ENCODE results near the gene GIGYF2.
"Not testable (repeated sequence)": the region's sequence is repeated elsewhere in the genome, so short reads cannot be mapped to it uniquely, and the experiment has no call there.

Gene GIGYF2

DNA sequence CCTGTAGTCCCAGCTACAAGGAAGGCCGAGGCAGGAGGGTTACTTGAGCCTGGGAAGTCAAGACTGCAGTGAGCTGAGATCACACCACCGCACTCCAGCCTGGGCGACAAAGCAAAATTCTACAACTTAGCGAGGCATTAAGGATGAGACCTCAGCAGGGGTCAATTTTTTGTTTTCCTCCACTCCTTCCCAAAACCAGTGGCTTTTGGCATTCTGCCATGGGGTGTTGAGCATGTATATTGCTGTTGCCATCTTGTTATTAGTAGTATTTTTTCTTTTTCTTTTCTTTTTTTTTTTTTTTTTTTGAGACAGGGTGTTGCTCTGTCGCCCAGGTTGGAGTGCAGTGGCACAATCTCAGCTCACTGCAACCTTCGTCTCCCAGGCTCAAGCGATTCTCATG, 8.9 kb upstream of the GIGYF2 start:
- no peak for FAIRE-seq
- no peak for DNase-seq (ENCODE audit: insufficient read length, low spot score)

DNA sequence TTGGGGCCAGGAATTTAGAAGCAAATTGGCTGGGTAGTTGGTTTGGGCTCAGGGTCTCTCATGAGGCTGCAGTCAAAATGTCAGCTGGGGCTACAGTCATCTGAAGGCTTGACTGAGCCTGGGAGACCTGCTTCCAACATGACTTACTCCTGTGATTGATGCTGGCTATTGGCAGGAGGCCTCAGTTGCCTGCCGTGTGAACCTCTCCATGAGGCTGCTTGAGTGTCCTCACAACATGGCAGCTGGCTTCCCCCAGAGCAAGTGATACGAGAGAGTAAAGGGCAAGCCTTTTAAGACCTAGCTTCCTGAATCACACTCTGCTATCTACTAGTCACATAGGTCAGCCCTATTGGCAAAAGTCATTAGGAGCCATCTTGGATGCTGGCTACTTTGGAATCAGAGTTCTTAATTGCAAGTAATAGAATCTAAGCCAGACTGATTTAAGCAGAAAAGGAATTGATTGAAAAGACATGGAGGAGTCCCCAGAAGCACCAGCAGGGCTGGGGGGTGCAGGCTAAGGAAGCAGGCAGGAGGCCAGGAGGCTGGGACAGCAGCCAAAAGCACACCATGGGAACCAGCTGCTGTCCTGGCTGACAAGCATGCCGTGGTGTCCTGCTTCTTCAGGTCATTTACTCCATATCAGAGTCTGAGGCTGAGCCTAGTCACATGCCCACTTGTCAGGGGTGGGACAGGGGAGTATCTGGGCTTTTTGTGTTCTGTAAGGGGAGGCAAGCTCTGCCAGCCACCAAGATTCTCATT, 7.8 kb upstream of the GIGYF2 start:
- FAIRE-seq (no peak), DNase-seq (ENCODE audit: insufficient read length, low spot score) (peak; percentile 28)

DNA sequence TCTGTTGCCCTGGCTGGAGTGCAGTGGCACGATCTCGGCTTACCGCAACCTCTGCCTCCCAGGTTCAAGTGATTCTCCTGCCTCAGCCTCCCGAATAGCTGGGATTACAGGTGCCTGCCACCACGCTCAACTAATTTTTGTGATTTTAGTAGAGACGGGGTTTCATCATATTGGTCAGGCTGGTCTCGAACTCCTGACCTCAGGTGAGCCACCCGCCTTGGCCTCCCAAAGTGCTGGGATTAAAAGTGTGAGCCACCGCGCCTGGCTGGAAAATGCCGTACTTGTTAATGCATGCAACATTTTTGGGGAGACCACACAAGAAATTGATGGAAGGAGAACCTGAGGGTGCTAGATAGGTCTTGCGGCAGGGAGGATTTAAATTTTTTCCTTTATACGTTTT, 6.0 kb upstream of the GIGYF2 start:
- not testable (repeated sequence) for FAIRE-seq; DNase-seq (ENCODE audit: insufficient read length, low spot score)

DNA sequence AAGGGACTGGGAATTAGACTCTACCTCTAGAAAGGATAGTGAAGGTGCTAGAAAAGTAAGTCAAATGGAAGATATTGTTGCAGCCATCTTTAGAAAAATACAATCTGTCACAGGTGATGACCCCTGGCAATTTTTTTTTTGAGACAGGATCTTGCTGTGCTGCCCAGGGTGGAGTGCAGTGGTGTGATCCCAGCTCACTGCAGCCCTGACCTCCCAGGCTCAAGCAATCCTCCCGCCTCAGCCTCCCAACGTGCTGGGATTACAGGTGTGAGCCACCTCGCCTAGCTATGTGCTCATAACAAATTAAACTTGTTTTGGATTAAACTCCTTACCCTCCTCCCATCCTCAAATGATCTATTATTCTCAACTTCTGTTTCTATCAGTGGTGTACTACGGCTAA, 3.8 kb upstream of the GIGYF2 start:
- DNase-seq (ENCODE audit: insufficient read length, low spot score) (no peak), FAIRE-seq (no peak)

DNA sequence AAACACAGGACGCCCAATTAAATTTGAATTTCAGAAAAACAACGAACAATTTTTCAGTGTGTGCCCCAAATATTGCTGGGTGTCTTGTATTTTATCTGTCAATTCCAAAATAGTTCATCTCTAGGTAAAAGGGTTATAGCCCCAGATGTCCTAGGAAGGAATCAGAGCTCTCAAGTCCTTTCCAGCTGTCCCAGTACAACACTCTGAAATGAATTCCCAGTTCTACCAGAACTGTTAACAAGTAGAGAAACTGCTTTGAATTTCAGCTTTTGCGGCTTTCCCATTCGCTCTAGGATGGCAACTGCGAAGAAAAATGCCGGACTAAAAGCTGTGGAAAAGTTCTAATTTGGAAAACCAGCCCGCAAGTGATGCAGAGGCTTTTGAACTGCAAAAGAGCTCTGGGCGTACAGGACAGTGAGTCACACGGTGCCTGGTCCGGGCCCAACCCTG, 497 bp upstream of the GIGYF2 start:
- FAIRE-seq (no peak), DNase-seq (ENCODE audit: insufficient read length, low spot score) (no peak)

DNA sequence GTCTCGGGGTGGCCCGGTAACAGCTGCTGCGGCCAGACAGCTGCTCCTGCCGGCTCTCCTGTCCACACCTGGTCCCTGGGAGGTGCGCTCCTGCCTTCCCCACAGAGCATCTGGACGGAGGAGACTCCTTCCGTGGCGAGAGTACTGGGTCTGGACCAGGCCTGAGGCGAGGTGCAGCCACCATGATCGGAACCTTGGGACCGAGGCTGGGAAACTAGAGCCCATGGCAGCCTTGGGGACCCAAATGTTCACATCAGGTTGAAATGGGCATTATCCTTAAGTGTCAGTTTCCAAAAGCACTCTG, 628 bp downstream of the GIGYF2 start:
- FAIRE-seq = no peak
- DNase-seq (ENCODE audit: insufficient read length, low spot score) = no peak

DNA sequence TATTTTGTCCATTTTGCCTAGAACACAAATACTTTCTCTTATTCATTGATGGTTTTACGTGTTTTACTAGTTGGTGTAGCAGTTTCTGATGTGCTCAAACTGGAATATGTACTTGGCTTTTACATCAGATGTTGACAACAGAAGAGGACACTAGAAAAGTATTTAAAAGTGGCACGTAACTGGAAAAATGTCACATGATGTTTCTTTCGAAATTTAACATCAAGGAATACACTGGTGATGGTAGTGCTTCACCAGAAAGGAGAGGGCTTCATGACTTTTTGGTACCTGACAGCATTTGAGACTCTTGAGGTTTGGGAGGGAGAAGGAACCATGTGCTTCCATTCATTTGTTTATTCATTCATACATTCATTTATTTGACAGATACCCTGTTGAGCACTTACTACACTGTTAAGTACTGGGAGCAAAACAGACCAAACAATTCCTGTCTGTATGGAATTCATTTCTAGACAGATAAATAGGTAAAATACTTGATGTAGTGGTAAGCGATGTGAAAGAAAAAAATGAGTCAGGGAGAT, 1.5 kb downstream of the GIGYF2 start:
- DNase-seq (ENCODE audit: insufficient read length, low spot score) (no peak), FAIRE-seq (no peak)

DNA sequence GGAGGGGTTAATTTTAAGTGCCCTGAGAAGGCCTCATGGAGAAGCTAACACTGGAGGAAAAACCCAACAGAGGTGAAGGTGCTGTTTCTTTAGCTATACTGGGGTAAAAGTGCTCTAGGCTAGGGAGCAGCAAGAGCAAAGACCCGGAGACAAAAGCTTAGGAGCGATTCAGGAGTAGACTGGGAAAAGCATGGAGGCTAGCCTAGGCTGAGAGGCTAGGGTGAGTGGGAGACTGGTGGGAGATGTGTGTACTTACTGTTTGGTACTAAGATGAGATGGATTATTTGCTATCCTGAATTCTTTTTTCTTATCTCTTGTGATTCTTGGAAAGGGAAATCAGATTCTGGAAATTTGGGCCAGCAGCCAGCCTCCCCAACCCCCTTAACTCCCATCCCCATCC, 2.0 kb downstream of the GIGYF2 start:
- DNase-seq (ENCODE audit: insufficient read length, low spot score) (no peak), FAIRE-seq (no peak)

DNA sequence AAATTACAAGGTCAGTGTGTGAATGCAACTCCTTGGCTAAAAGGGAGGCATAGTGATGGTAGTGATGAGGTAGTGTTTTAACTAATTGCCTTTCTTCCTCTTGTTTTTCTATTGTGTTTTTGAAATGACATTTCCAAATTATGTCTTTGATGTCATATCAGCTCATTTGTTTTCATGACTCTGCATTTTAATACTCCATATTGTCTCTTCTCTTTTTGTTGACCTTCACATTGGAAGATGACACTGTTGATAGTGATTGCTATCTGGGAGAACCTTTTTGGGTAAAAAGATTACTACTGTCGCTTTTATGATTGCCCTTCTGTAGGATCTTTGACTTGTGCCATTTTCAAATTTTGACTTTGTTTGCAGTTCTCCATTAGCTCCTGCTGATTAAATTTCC, 3.0 kb downstream of the GIGYF2 start:
- FAIRE-seq (no peak), DNase-seq (ENCODE audit: insufficient read length, low spot score) (no peak)

DNA sequence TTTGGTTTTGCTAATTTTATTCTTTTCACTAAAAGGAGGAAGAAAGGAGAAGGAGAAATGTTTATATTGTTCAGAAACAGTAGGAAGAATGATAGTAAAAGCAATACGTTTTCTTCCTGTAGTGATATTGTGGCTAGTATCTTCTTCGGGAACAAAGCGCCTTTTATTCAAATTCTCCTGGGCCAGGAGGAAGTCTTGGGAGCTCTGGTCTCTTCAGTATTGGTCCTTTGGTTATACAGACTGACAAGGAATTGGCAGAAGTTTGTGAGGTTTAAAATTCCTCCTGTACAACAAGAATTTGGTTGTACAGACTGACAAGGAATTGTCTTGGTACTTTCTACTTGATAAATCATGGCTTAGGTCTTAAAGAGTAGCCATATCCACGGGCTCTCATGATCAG, 9.9 kb downstream of the GIGYF2 start:
- no peak for DNase-seq (ENCODE audit: insufficient read length, low spot score)
- no peak for FAIRE-seq

DNA sequence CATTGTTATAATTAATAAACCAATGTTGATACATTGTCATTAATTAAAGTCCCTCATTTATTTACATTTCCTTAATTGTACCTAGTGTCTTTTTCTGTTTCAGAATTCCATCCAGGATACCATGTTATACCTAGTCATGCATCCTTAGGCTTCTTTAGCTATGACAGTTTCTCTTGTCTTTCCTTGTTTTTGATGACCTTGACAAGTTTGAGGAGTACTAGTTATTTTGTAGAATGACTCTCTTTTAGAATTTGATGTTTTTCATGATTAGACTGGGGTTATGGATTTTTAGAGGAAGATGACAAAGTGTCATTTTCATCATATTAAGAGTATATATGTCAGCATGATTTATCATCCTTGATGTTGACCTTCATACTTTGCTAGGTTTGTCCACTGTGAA, 16.4 kb downstream of the GIGYF2 start:
- FAIRE-seq = no peak

DNA sequence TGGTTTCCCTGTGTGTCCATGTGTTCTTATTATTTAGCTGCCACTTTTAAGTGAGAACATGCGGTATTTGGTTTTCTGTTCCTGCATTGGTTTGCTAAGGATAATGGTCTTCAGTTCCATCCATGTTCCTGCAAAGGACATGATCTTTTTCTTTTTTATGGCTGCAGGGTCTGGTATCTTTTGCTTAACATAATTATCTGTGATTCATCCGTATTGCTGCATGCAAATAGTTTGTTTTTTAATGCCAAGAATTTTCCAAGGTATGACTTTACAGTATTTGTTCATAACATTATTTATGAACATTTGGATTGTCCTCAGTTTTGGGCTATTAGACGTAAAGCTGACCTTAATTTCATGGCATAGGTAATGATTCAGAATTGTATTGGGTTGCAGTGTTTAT, 17.8 kb downstream of the GIGYF2 start:
- FAIRE-seq = no peak
- DNase-seq (ENCODE audit: insufficient read length, low spot score) = no peak

More for the DNA sequence above, 16.4 kb downstream of the GIGYF2 start:
- no peak for DNase-seq (ENCODE audit: insufficient read length, low spot score)

DNA sequence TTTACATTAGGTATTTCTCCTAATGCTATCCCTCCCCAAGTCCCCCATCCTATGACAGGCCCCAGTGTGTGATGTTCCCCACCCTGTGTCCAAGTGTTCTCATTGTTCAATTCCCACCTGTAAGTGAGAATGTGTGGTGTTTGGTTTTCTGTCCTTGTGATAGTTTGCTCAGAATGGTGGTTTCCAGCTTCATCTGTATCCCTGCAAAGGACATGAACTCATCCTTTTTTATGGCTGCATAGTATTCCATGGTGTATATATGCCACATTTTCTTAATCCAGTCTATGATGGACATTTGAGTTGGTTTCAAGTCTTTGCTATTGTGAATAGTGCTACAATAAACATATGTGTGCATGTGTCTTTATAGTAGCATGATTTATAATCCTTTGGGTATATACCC, 22.9 kb downstream of the GIGYF2 start:
- not testable (repeated sequence) for FAIRE-seq; DNase-seq (ENCODE audit: insufficient read length, low spot score)

DNA sequence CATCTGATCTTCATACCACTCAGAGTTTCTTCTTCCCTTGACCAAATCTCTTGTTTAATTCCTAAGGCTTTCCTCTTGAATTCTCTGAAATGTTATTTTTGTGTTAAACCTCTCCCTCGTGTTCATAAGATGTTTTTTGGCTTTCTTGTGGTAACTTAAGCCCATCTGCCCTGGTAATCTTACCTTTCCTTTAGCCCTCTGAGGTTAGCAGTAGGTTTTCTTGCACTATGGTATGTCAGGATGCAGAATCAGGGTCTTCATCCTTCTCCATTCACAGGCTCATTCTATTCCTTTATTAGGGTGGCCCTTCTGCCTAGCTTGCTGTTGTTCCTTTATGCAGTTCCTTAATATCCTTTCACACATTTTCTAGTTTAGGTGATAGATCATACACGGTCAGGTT, 24.1 kb downstream of the GIGYF2 start:
- DNase-seq (ENCODE audit: insufficient read length, low spot score) = no peak
- no peak for FAIRE-seq

DNA sequence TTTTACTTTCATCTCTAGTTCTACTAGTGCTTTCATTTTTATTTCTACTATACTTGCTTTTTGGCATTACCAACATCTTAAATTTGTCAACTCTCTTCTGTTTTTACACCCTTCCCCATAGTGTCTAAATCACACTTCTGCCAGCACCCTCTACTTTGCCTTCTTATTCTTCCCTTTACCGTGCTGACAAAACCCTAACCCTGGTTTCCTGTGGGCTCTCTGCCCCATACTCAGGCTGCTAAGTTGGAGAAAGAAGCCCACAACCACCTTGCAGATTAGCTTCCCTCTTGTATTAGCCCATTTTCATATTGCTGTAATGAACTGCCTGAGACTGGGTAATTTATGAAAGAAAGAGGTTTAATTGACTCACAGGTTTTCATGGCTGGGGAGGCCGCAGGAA, 24.8 kb downstream of the GIGYF2 start:
- FAIRE-seq (no peak), DNase-seq (ENCODE audit: insufficient read length, low spot score) (no peak)

DNA sequence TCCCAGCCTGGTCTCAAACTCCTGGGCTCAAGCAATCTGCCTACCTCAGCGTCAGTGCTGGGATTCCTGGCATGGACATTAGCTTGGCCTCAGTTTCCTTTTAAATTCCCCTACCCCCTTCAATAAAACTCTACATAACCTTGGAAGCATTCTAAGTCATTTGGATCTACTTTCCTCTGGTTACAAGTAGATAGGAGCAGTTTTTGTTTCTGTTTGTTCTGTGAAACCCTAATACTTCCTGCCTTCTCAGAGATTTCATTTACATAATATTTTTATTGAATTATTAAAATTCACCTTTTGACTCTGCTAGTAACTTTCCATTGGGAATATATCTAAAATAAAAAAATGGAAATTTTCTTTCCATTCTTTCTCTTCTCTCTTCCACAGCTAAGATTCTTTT, 25.9 kb downstream of the GIGYF2 start:
- FAIRE-seq (no peak), DNase-seq (ENCODE audit: insufficient read length, low spot score) (no peak)

DNA sequence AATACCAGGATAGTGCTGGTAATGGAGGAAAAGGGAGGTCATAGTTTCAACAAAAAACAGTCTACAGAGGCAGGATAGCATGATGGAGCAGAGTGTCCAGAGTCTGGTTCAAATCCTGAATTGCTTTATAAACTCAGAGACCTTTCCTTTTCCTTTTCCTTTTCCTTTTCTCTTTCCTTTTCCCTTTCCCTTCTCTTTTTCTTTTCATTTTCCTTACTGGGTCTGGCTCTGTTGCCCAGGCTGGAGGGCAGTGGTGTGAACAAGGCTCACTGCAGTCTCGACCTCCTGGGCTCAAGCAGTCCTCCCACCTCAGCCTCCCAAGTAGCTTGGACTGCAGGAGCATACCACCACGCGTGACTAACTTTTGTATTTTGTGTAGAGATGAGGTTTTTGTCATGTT, 31.7 kb downstream of the GIGYF2 start:
- FAIRE-seq = no peak
- DNase-seq (ENCODE audit: insufficient read length, low spot score) = no peak

DNA sequence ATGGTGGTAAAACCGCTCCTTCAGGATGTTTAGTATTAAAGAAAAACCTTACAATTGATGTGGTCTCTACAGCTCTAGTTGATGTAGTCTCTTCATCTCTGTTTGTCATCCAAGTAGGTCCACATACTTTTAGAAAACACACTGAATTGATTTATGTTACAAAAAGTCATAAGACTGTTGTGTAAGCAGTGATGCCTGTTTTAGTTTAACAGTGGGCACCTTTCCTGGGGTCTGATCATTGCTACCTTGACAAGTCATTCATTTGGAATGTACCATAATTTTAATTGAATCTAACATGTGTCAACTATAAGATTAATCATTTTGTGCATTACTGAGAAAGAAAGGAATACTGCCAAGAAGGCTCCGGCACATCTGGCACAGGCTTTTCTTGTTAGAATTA, 34.3 kb downstream of the GIGYF2 start:
- FAIRE-seq = no peak
- DNase-seq (ENCODE audit: insufficient read length, low spot score) = no peak

DNA sequence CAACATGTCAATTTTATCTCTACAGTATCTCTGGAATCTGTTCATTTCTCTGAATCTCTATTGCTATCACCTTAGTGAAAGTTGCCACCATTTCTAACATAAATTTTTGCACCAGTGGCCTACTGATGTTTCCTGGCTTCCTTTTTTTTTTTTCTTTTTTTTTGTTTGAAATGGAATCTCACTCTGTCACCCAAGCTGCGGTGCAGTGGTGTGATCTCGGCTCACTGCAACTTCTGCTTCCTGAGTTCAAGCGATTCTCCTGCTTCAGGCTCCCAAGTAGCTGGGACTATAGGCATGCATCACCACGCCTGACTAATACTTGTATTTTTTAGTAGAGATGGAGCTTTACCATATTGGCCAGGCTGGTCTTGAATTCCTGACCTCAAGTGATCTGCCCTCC, 44.2 kb downstream of the GIGYF2 start:
- FAIRE-seq (no peak), DNase-seq (ENCODE audit: insufficient read length, low spot score) (no peak)

DNA sequence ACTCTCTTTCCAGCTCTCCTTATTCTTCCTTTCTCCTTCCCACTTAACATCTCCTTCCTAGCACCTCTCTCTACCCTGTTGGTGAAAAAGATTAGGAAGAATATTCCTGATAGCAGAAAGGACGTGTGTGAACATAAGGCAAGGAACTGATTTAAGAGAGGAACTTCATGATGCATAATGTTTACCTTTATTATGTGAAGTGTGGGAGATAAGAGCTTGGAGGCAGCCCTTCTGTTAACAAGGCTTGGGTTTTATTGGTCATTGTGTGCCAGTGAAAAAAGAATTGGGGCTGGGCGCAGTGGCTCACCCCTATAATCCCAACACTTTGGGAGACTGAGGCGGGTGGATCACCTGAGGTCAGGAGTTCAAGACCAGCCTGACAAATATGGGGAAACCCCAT, 44.8 kb downstream of the GIGYF2 start:
- FAIRE-seq = no peak
- DNase-seq (ENCODE audit: insufficient read length, low spot score) = no peak

DNA sequence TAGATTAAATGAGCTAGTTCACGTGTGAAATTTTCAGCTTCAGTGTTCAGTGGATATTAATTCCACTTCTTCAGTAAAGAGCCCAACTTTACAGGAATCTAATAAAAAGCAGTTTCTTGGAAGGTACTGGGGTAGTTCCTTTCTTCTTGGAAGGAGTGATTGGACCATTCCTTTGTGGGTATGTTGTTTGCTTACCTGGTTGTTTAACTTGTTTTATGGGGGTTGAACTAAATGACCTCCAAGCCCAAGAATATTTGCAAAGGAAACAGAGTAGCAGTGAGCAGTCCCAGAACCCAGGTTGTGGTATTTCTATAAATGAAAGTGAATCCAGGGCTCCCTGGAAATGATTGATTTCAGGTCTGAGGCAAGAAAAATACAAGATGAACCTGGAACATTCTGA, 47.8 kb downstream of the GIGYF2 start:
- DNase-seq (ENCODE audit: insufficient read length, low spot score) = no peak
- FAIRE-seq = no peak

DNA sequence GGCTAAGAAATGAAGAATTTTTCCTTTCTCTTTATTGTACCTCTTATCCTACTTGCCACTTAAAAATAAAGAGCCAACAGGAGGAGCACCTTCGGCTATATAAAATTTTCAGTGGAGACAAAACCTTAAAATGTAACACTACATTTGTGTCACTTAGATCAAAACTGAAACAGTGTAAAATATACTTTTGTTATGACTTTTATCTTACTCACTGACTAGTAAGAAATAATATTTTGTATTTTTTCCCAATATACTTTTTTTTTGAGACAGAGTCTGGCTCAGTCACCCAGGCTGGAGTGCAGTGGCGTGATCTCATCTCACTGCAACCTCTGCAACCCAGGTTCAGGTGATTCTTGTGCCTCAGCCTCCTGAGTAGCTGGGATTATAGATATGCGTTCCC, 50.9 kb downstream of the GIGYF2 start:
- FAIRE-seq (no peak), DNase-seq (ENCODE audit: insufficient read length, low spot score) (no peak)

DNA sequence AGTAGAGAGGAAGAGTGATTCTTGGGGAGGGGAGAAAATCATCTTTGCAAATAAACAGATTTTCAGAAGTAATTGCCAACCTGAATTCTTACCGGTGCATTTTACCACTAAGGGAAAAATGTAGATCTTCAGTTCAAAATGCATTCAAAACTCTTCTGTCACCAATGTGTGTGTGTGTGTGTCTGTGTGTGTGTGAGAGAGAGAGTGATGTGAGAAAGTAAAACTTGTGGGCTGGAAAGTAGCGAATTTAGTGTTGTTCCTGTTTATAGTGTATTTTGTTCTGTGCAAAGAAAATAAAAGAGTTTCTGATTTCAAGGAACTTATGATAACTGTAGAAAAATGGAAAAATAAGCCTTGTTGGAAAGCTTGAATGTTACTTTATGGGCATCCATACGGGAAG, 52.2 kb downstream of the GIGYF2 start:
- no peak for DNase-seq (ENCODE audit: insufficient read length, low spot score)
- no peak for FAIRE-seq
